GF-D8 (cell line): ENCODE data around the gene CBX7.

ENCODE experiments used
- DNase-seq: peaks from one replicate; lab custom pipeline; 2025; lab: John Stamatoyannopoulos, UW

CBX7 gene

GRCh38 chr22:39123751-39124581 lies 28.5 kb downstream of the CBX7 start:
- DNase-seq: no peak

- DNase-seq: no peak
Measured at GRCh38 chr22:39122772-39123470, 29.6 kb downstream of the CBX7 start.

- no peak for DNase-seq
Measured at GRCh38 chr22:39120983-39121382, 31.5 kb downstream of the CBX7 start.

- DNase-seq: no peak
Measured at GRCh38 chr22:39117585-39118191, 34.8 kb downstream of the CBX7 start.

- DNase-seq: no peak
Measured at GRCh38 chr22:39115977-39116621, 36.4 kb downstream of the CBX7 start.

- no peak for DNase-seq
Measured at GRCh38 chr22:39115570-39115969, 36.9 kb downstream of the CBX7 start.

- DNase-seq: no peak
Measured at GRCh38 chr22:39114112-39114511, 38.4 kb downstream of the CBX7 start.

GRCh38 chr22:39110631-39111561 lies 41.6 kb downstream of the CBX7 start:
- DNase-seq: peak; percentile 46

GRCh38 chr22:39109361-39109760 lies 43.1 kb downstream of the CBX7 start:
- no peak for DNase-seq

GRCh38 chr22:39108487-39108886 lies 44.0 kb downstream of the CBX7 start:
- DNase-seq: no peak

GRCh38 chr22:39106326-39106725 lies 46.2 kb downstream of the CBX7 start:
- DNase-seq: no peak

- DNase-seq: no peak
Measured at GRCh38 chr22:39103431-39103830, 49.0 kb downstream of the CBX7 start.

GRCh38 chr22:39101226-39101625 lies 51.3 kb downstream of the CBX7 start:
- DNase-seq: no peak

- DNase-seq: no peak
Measured at GRCh38 chr22:39098576-39098975, 53.9 kb downstream of the CBX7 start.

- DNase-seq: no peak
Measured at GRCh38 chr22:39098026-39098425, 54.5 kb downstream of the CBX7 start.

GRCh38 chr22:39097098-39098020 lies 55.1 kb downstream of the CBX7 start, which contains the start of gene APOBEC3H:
Gene APOBEC3H, plus strand, starts transcription at chr22:39097244. Its CDS starts 3,035 bp downstream, at chr22:39100279.
- no peak for DNase-seq

- DNase-seq: no peak
Measured at GRCh38 chr22:39095971-39096370, 56.5 kb downstream of the CBX7 start.

- DNase-seq: no peak
Measured at GRCh38 chr22:39094717-39095389, 57.6 kb downstream of the CBX7 start.

GRCh38 chr22:39092111-39092862 lies 60.2 kb downstream of the CBX7 start:
- no peak for DNase-seq
